HG02588 (cell line): ENCODE data around the gene CCSAP.
A peak's percentile ranks its signal among the peaks of the same experiment; 100 is the strongest.

ENCODE experiments used
- ATAC-seq: cut with Tn5 transposase; IDR thresholded peaks from one replicate; pipeline ENCODE4 v1.9.1; 2021; ENCODE audit warnings: mild to moderate bottlenecking, moderate library complexity; ENCODE audit not compliant: unreplicated experiment

The CCSAP gene

GRCh38 chr1:229288516-229288915 lies 54.3 kb downstream of the CCSAP start:
- ATAC-seq, result no peak

GRCh38 chr1:229287267-229287666 lies 55.6 kb downstream of the CCSAP start:
- no peak for ATAC-seq

- no peak for ATAC-seq
These were observed 56.6 kb downstream of the CCSAP start for GRCh38 chr1:229286099-229286766.

GRCh38 chr1:229285440-229285839 lies 57.4 kb downstream of the CCSAP start:
- no peak for ATAC-seq

- no peak for ATAC-seq
These were observed 58.0 kb downstream of the CCSAP start for GRCh38 chr1:229284887-229285286.

- ATAC-seq, result no peak
These were observed 59.6 kb downstream of the CCSAP start for GRCh38 chr1:229283183-229283611.

- ATAC-seq, result no peak
These were observed 60.5 kb downstream of the CCSAP start for GRCh38 chr1:229282295-229282823.

GRCh38 chr1:229281339-229281926 lies 61.4 kb downstream of the CCSAP start:
- ATAC-seq, result no peak

- no peak for ATAC-seq
These were observed 61.9 kb downstream of the CCSAP start for GRCh38 chr1:229280921-229281320.

GRCh38 chr1:229280037-229280828 lies 62.6 kb downstream of the CCSAP start:
- no peak for ATAC-seq

GRCh38 chr1:229279242-229279641 lies 63.6 kb downstream of the CCSAP start:
- no peak for ATAC-seq

GRCh38 chr1:229278120-229278741 lies 64.6 kb downstream of the CCSAP start:
- ATAC-seq, result no peak

GRCh38 chr1:229275005-229275404 lies 67.8 kb downstream of the CCSAP start:
- no peak for ATAC-seq

GRCh38 chr1:229273507-229274232 lies 69.2 kb downstream of the CCSAP start:
- ATAC-seq, result no peak

GRCh38 chr1:229272164-229273158 lies 70.4 kb downstream of the CCSAP start:
- no peak for ATAC-seq

- peak; percentile 51 for ATAC-seq
These were observed 71.2 kb downstream of the CCSAP start for GRCh38 chr1:229271448-229272159.
